Pancreas (tissue), 10 donors: Measurements from ENCODE around the gene OR5A2. TPM values are rescaled to one million over a fixed set of nuclear protein-coding genes. Genes with fewer than 3 reads are reported as not detected.
"Not testable (repeated sequence)": the region's sequence is repeated elsewhere in the genome, so short reads cannot be mapped to it uniquely, and the experiment has no call there.

Source experiments
- ATAC-seq, 4 donors: fragments of 200-7000 bp; cut with Tn5 transposase; one replicate each; pipeline versions ENCODE4 v1.8.0 to v1.9.1; 2020; ENCODE audit warnings: mild to moderate bottlenecking in 4 of 4, moderate library complexity in 4 of 4
- DNase-seq, 6 donors: peaks; one replicate each; pipeline ENCODE4 v3.0.0-alpha.2; 2020
- FAIRE-seq: peaks from 2 replicates; lab custom pipeline; 2012; peaks lifted over from hg19 to GRCh38; lab: Jason Lieb, UNC
- H3K27ac ChIP-seq, 4 donors: fragments of 200-600 bp; sonication (generic); 1 replicate in 3 of 4; 2 replicates in 1 of 4; pipeline versions ENCODE4 v1.5.0 to v1.8.0; 2020
- H3K27me3 ChIP-seq, 4 donors: fragments of 200-600 bp; one replicate each; pipeline ENCODE4 v1.8.0; 2021
- H3K36me3 ChIP-seq, 3 donors: fragments of 200-600 bp; sonication (generic) in 1 of 3; one replicate each; pipeline versions ENCODE4 v1.5.0 to v1.8.0; 2020 to 2021
- H3K4me1 ChIP-seq, 3 donors: fragments of 200-600 bp; one replicate each; pipeline ENCODE4 v1.8.0; 2021
- H3K4me3 ChIP-seq, 4 donors: fragments of 200-600 bp; sonication (generic) in 2 of 4; one replicate each; pipeline versions ENCODE4 v1.5.0 to v1.8.0; 2020 to 2021
- H3K9me3 ChIP-seq, 4 donors: fragments of 200-600 bp; one replicate each; pipeline ENCODE4 v1.8.0; 2021
- CTCF ChIP-seq, 4 donors: fragments of 200-600 bp; sonication (generic) in 3 of 4; IDR thresholded peaks; one replicate each; pipeline versions ENCODE4 v1.5.0 to v1.8.0; 2021; ENCODE audit warnings: antibody characterized with exemption in 4 of 4
- WGBS, 2 donors: extraction: QIAGEN DNeasy Blood & Tissue Kit; methylation state at CpG; one replicate each; pipeline ENCODE4 v1.1.7; 2013; 5-methylcytosine and 5-hydroxymethylcytosine counted together
- intact Hi-C, 3 donors: fragments of 100-400 bp; cut with DNase I; formaldehyde crosslinking; loops; one replicate each; pipeline versions ENCODE4 v1.11.1 to v1.14.2; 2022
- polyA plus RNA-seq, 2 donors: library from polyadenylated mRNA; stranded (reverse); fragments of 200-250 nt; gene quantifications; one replicate each; pipeline ENCODE4 v1.2.3, GENCODE V29; 2013
- total RNA-seq, 6 donors: library from RNA; stranded (reverse); fragmentation: NEBNext Ultra II Directional in 4 of 6; extraction: Animal tissue kit (Norgen Biotek cat#: 25700) in 4 of 6; gene quantifications; one replicate each; pipeline versions ENCODE4 v1.2.1 to v1.2.4, GENCODE V29; 2021 to 2023
- donor health status: healthy with polysubstance abuse.
- donor health status: DM: no; HTN: no; CAD: no; lungs with moderate emphysema.
- donor health status: DM: no; HTN: no; CAD: no.
- donor health status: control.
- donor health status: control.
- donor health status: Bipolar disorder and iron deficiency.
- donor health status: DM: yes; HTN: yes; CAD: no.
- donor health status: DM: no; HTN: no; CAD: no.
- donor health status: DM: no; HTN: no; CAD: no.
- donor health status: DM: yes; HTN: yes; CAD: no.

Gene OR5A2
- total and polyA plus RNA-seq, 8 donors, result under 0.01 TPM; not detected in 7

DNA sequence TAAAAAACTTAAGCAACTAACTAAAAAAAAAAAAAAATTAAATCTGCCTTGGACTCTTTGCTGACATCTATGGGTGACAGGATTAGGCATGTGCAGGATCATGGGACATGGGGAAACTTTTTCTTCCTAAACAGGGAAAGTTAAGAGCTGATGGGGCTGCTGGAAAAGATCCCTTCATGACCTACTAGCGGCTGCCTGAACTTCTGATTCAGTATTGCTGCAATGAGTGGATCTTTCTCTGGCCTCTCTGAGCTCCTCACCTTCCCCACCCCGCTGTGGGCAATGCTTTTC lies 25.0 kb downstream of the OR5A2 start:
- H3K9me3 ChIP-seq, result no peaks in the 10 kb centered on the region
- DNase-seq, result no peak
- intact Hi-C loops, result no loop called here
- H3K27me3 ChIP-seq, result no peaks in the 10 kb centered on the region
- WGBS, 2 donors, result 79 to 88% methylated on average over 2 of the region's 2 CpGs
- TF ChIP-seq CTCF (IDR thresholded peaks at IDR 0.05), result no peak
- FAIRE-seq, result no peak
- H3K36me3 ChIP-seq, result no peaks in the 10 kb centered on the region
- no peak overlapping the region for H3K4me3 ChIP-seq
- ATAC-seq, result no peak
- no peaks in the 10 kb centered on the region for H3K4me1 ChIP-seq
- no peak overlapping the region for H3K27ac ChIP-seq

- Histone ChIP-seq H3K36me3 (no peaks in the 10 kb centered on the region), H3K9me3 (no peaks in the 10 kb centered on the region), H3K4me3 (no peak overlapping the region), H3K4me1 (no peaks in the 10 kb centered on the region), H3K27me3 (no peaks in the 10 kb centered on the region), H3K27ac (no peak overlapping the region)
- ATAC-seq, result no peak
- FAIRE-seq, result no peak
- no peak for TF ChIP-seq CTCF (IDR thresholded peaks at IDR 0.05)
- 68 to 74% methylated on average over 3 of the region's 3 CpGs for WGBS, 2 donors
- intact Hi-C loops, result no loop called here
- DNase-seq, result no peak
Observed at GRCh38 chr11:59400461-59401261, 25.6 kb downstream of the OR5A2 start.

- H3K4me1 ChIP-seq, result no peaks in the 10 kb centered on the region
- no peak for TF ChIP-seq CTCF (IDR thresholded peaks at IDR 0.05)
- ATAC-seq (no peak), DNase-seq (no peak), FAIRE-seq (no peak)
- intact Hi-C loops, result no loop called here
- no peaks in the 10 kb centered on the region for H3K27me3 ChIP-seq
- no peaks in the 10 kb centered on the region for H3K9me3 ChIP-seq
- H3K36me3 ChIP-seq, result no peaks in the 10 kb centered on the region
- no peak overlapping the region for H3K4me3 ChIP-seq
- no peak overlapping the region for H3K27ac ChIP-seq
Observed at GRCh38 chr11:59394186-59394585, 32.0 kb downstream of the OR5A2 start.

DNA sequence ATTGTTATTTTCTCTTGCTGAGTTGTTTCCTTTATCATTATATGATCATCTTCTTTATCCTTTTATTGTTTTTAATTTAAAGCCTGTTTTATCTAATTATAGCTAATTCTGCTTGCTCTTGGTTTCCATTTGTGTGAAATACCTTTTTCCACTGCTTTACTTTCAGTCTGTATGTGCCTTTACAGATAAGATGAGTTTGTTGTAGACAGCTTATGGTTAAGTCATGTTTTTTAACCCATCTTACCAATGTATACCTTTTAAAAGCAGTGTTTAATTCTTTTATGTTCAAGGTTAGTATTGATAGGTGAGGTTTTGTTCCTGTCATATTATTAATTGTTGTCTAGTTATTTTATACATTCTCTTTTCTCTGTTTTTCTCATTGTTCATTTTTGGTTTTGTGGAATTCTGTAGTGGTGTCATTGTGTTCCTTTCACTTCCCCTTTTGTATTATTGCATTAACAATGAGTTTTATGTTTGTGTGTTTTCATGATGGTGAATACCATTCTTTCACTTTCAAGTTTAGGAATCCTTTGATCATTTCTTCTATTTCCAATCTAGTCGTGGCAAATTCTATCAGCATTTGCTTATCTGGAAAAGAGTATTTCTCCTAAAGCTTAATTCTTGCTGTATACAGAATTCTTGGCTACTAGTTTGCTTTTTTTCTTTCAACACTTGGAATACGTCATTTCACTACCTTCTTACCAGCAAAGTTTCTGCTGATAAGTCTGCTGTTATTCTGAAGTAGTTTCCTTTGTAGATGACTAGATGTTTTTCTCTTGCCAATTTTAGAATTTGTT lies 45.8 kb downstream of the OR5A2 start:
- H3K4me1 ChIP-seq, result no peaks in the 10 kb centered on the region
- DNase-seq (no peak), ATAC-seq (no peak), FAIRE-seq (no peak)
- no peak overlapping the region for H3K4me3 ChIP-seq
- no peaks in the 10 kb centered on the region for H3K36me3 ChIP-seq
- WGBS, 2 donors, result 43 to 53% methylated on average over 2 of the region's 2 CpGs
- H3K27me3 ChIP-seq, result no peaks in the 10 kb centered on the region
- intact Hi-C loops, result no loop called here
- H3K27ac ChIP-seq, result no peak overlapping the region
- no peak for TF ChIP-seq CTCF (IDR thresholded peaks at IDR 0.05)
- no peaks in the 10 kb centered on the region for H3K9me3 ChIP-seq

DNA sequence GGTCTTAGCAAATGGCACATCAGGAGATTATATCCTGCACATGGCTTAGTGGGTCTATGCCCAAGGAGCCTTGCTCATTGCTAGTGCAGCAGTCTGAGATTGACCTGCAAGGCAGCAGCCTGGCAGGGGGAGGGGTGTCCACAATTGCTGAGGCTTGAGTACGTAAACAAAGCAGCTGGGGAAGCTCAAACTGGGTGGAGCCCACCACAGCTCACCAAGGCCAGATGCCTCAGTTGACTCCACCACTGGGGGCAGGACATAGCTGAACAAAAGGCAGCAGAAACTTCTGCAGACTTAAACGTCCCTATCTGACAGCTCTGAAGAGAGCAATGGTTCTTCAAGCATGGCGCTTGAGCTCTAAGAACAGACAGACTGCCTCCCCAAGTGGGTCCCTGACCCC lies 53.9 kb downstream of the OR5A2 start:
- intact Hi-C loops, ATAC-seq, H3K36me3 ChIP-seq, H3K27ac ChIP-seq, H3K27me3 ChIP-seq, FAIRE-seq, H3K4me1 ChIP-seq, DNase-seq, H3K4me3 ChIP-seq, H3K9me3 ChIP-seq: not testable (repeated sequence)
- WGBS, 2 donors, result 30 to 31% methylated on average over 3 of the region's 3 CpGs
